ELR (cell line): ENCODE measurements around the gene WNK1.
A peak's percentile ranks its signal among the peaks of the same experiment; 100 is the strongest.

Experiments used
- DNase-seq: peaks from one replicate; pipeline ENCODE4 v3.0.0-alpha.2; 2015; ENCODE audit warnings: low read depth

WNK1 gene

DNA sequence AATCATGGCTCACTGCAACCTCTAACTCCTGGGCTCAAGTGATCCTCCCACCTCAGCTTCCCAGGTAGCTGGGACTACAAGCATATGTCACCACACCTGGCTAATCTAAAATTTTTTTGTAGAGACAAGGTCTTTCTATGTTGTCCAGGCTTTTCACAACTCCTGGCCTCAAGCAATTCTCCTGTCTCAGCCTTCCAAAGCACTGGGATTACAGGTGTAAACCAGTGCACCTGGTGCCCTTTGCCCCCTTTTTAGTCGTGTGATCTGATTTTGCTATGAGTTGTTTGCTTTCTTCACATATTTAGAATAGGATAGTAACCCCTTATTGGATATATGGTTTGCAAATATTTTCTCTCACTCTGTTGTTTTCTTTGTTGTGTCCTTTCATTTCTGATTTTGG, 198.8 kb downstream of the WNK1 start:
- DNase-seq = no peak

DNA sequence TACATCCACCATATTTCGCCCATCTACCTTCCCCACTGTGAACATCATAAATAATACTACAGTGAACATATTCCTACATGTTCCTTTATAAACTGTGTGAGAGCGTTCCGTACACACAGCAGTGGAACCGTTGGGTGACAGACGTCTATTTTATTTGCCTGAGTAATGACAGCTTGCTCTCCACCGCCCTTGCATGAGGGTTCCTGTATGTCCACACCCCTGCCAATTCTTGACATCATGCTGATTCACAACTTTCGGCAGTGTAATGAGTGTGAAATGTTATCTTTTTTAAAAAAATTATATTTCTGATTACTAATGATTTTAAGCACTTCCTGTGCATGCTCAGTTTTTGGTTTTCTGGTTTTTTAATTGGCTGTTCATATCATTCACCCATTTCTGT, 201.4 kb downstream of the WNK1 start:
- DNase-seq = peak; percentile 82

DNA sequence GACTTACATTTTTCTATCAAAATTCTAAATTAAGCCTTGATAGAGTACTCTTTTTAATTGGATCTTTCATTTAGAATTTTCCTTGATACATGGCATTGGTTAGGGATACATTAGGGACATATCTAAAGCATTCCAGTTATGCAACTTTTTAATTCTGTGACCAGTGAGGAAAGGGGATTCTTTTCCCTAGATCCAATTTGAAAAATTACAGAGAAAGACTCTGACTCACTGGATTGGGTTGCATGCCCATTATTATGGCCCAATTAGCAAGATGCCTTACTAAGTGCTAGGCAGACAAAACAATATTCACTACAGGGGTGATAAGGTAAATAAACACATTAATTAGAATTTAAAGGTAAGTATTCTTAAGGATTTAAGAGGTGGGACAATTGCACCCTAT, 202.4 kb downstream of the WNK1 start:
- no peak for DNase-seq

DNA sequence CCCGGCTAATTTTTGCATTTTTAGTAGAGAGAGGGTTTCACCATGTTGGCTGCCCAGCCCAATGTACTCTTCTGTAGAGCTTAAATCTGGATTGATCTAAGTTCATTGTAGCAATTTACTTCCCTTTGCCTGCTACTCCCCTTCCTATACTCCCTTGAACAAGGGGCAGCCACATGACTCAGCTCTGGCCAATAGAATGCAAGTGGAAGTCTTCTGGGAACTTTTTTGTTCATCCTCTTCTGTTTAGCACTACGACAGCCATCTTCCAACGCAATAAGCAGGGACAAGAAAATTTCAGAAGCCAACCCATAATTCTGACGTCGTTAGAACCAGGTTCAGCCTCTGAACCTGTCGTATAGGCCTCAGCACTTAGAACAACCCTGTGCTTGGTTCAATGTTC, 203.6 kb downstream of the WNK1 start:
- DNase-seq = no peak

DNA sequence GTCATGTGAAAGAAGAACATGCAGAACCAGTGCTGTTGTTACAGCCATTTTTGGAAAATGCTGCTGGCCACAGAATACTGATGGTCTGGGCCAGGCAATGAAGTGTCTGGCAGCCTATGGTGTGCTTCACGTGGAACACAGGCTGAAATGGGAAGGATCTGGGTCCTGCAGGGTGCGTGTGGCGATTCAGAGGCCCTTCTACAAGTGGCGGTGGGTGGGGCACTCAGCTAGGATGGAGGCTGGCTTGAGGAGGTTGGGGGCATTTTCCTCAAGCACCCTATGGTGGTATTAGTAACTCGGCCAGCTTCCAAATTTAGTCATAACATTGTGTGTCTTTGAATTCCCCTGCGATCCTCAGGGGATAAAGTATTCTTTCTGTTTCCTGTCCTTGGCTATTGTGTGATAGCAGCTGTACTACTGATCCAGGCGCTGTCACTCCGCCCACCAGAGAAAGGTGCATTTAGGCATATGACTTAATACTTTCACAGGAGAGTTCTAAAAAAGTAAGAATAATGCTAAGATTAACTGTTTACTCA, 206.3 kb downstream of the WNK1 start:
- no peak for DNase-seq
